Testis (tissue), 3 donors: ENCODE results near the gene DDX4. TPM values are rescaled to one million over a fixed set of nuclear protein-coding genes. Genes with fewer than 3 reads are reported as not detected.

Experiments used
- DNase-seq: peaks from one replicate; pipeline ENCODE4 v3.0.0-alpha.2; 2019
- H3K27ac ChIP-seq, 2 donors: fragments of 200-600 bp; sonication (generic); one replicate each; pipeline ENCODE4 v1.5.1; 2019
- H3K27me3 ChIP-seq: fragments of 200-600 bp; sonication (generic); one replicate; pipeline ENCODE4 v1.5.1; 2019
- H3K36me3 ChIP-seq: fragments of 200-600 bp; sonication (generic); one replicate; pipeline ENCODE4 v1.5.1; 2017; ENCODE audit warnings: low read depth; ENCODE audit errors: missing control alignments
- H3K4me1 ChIP-seq: fragments of 200-600 bp; sonication (generic); one replicate; pipeline ENCODE4 v1.5.1; 2019
- H3K4me3 ChIP-seq, 2 donors: fragments of 200-600 bp; sonication (generic); one replicate each; pipeline ENCODE4 v1.5.1; 2017 to 2019
- H3K9me3 ChIP-seq: fragments of 200-600 bp; sonication (generic); one replicate; pipeline ENCODE4 v1.5.1; 2017
- POLR2A ChIP-seq: fragments of 450-650 bp; IDR thresholded peaks from one replicate; pipeline ENCODE4 v1.6.1; 2017; ENCODE audit warnings: antibody characterized with exemption, mild to moderate bottlenecking, moderate library complexity
- WGBS, 2 donors: methylation state at CpG; one replicate each; pipeline ENCODE4 v1.1.5; 2018; 5-methylcytosine and 5-hydroxymethylcytosine counted together
- intact Hi-C: fragments of 100-400 bp; cut with DNase I; formaldehyde crosslinking; loops from one replicate; pipeline ENCODE4 v1.15.1; 2023; ENCODE audit warnings: low total_unique reads
- polyA plus RNA-seq: library from polyadenylated mRNA; stranded (reverse); fragments of 350-450 nt; fragmentation: Illumina TruSeq; extraction: RNeasy Lipid Tissue Mini Kit (QIAGEN cat#74804); gene quantifications from one replicate; pipeline ENCODE4 v1.2.3, GENCODE V29; 2014; ENCODE audit warnings: low read depth, low replicate concordance; ENCODE audit not compliant: insufficient read depth
- total RNA-seq, 2 donors: library from RNA; depleted of rRNA; stranded (reverse); fragments of >200 nt; gene quantifications; one replicate each; pipeline ENCODE4 v1.2.3, GENCODE V29; 2016
- TF ChIP-seq, protein P1 (sequence below), 3 experiments: fragments of 450-650 bp in 2 of 3; fragments of 200-600 bp in 1 of 3; sonication (generic) in 1 of 3; IDR thresholded peaks; one replicate each; pipeline ENCODE4 v1.5.1; 2016 to 2019; ENCODE audit warnings: antibody characterized with exemption in 3 of 3, mild to moderate bottlenecking in 2 of 3, moderate library complexity in 1 of 3

The DDX4 gene
- total and polyA plus RNA-seq, 3 donors from 2014 or later: 85.8 to 165 (median 116) TPM

DNA sequence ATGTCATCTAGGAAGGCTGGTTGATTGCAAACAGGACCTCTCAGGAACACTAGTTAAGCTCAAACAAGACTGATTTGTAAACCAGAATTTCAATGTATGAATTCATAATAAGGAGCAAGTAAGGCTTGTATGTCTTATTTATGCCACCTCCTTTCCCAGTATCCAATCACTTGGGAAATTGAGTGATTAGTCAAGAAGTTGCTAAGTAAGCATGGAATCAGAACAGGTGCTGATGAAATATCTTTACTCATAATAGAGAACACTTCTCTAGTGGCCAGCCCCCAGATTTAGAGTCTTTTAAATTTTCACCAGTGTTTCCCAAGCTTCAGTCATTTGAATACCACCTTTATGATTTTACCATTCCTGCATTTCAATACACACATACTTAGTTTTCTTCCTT, 5.3 kb upstream of the DDX4 start:
- Histone ChIP-seq H3K4me1 (no peaks in the 10 kb centered on the region), H3K27ac (no peak overlapping the region), H3K9me3 (no peaks in the 10 kb centered on the region), H3K4me3 (no peak overlapping the region), H3K27me3 (no peaks in the 10 kb centered on the region), H3K36me3 (no peaks in the 10 kb centered on the region)
- intact Hi-C loops: no loop called here
- no peak for TF ChIP-seq POLR2A
- TF ChIP-seq, protein P1, sequence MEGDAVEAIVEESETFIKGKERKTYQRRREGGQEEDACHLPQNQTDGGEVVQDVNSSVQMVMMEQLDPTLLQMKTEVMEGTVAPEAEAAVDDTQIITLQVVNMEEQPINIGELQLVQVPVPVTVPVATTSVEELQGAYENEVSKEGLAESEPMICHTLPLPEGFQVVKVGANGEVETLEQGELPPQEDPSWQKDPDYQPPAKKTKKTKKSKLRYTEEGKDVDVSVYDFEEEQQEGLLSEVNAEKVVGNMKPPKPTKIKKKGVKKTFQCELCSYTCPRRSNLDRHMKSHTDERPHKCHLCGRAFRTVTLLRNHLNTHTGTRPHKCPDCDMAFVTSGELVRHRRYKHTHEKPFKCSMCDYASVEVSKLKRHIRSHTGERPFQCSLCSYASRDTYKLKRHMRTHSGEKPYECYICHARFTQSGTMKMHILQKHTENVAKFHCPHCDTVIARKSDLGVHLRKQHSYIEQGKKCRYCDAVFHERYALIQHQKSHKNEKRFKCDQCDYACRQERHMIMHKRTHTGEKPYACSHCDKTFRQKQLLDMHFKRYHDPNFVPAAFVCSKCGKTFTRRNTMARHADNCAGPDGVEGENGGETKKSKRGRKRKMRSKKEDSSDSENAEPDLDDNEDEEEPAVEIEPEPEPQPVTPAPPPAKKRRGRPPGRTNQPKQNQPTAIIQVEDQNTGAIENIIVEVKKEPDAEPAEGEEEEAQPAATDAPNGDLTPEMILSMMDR (IDR thresholded peaks at IDR 0.05): no peak
- DNase-seq: no peak

DNA sequence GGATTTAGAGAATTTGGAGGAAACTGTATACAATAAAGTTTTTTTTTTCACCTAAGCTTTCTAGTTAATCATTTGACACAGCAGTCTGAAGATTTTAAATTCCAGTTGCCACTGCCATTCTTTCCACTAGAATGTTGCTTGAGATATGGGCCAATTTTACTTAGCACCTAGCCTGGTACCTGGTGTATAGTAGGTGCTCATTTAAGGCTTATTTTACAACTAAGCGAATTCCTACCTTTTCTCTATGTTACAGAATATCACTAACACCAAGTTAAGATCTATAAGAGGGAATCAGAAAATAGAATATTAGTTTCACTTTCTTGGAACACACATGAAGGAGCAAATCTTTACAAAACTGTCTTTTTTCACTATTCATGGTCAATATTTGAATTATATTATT, 3.2 kb upstream of the DDX4 start:
- Histone ChIP-seq H3K4me1 (no peaks in the 10 kb centered on the region), H3K4me3 (no peak overlapping the region), H3K36me3 (no peaks in the 10 kb centered on the region), H3K9me3 (no peaks in the 10 kb centered on the region), H3K27ac (no peak overlapping the region), H3K27me3 (no peaks in the 10 kb centered on the region)
- DNase-seq: no peak
- no peak for TF ChIP-seq POLR2A
- TF ChIP-seq, protein P1 (IDR thresholded peaks at IDR 0.05): no peak
- WGBS, 2 donors: 93 to 97% methylated on average over 1 of the region's 1 CpG
- intact Hi-C loops: no loop called here

DNA sequence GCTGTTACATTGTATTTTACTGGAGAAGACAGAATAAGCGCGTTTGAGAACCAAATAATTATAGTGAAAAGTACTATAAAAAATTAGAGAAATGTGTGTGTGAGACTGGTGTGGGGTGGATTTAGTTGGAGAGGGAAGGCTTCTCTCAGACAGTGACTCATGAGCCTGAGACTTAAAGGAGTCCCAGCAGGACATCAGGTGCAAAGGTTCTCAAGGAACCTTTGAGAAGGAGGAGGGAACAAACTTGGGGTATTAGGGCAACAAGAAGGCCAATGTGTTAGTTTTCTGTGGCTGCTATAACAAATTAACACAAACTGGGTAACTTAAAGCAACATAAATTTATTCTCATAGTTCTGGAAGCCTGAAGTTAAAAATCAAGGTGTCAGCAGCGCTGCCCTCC, 4.9 kb downstream of the DDX4 start:
- TF ChIP-seq, protein P1 (IDR thresholded peaks at IDR 0.05): no peak
- no peak for TF ChIP-seq POLR2A
- Histone ChIP-seq H3K4me3 (no peak overlapping the region), H3K27me3 (no peaks in the 10 kb centered on the region), H3K9me3 (no peaks in the 10 kb centered on the region), H3K4me1 (no peaks in the 10 kb centered on the region), H3K27ac (no peak overlapping the region), H3K36me3 (no peaks in the 10 kb centered on the region)
- DNase-seq: no peak
- 89 to 90% methylated on average over 3 of the region's 3 CpGs for WGBS, 2 donors
- intact Hi-C loops: no loop called here

DNA sequence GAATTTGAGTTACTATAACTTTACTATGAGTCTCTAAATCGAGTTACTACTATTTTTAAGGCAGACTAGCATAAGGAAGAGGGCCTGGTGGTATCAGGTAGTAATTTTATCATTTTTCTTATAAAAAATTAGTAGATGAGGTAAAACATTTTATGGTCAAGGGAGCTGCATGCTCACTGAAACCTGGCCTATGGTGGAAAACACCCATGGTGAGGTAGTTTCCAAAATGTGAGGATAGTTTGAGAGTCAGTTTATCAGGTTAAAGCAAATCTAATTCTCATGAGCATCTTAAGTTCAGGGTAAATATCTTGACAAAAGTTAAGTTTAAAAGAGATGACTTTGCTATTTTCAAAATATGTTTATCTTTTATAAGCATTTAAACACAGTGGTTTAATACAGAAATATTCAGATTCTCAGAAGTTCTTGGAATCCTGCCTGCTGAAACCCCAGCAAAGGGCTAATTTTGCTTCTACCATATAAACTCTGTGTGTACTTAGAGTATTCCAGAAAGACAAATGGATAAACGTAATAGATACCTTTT, 10.0 kb downstream of the DDX4 start:
- Histone ChIP-seq H3K9me3 (no peaks in the 10 kb centered on the region), H3K27me3 (no peaks in the 10 kb centered on the region), H3K36me3 (no peaks in the 10 kb centered on the region), H3K4me3 (no peak overlapping the region), H3K4me1 (no peaks in the 10 kb centered on the region), H3K27ac (no peak overlapping the region)
- intact Hi-C loops: no loop called here
- 84 to 90% methylated on average over 2 of the region's 2 CpGs for WGBS, 2 donors
- no peak for DNase-seq
- TF ChIP-seq POLR2A: no peak
- TF ChIP-seq, protein P1 (IDR thresholded peaks at IDR 0.05): no peak

DNA sequence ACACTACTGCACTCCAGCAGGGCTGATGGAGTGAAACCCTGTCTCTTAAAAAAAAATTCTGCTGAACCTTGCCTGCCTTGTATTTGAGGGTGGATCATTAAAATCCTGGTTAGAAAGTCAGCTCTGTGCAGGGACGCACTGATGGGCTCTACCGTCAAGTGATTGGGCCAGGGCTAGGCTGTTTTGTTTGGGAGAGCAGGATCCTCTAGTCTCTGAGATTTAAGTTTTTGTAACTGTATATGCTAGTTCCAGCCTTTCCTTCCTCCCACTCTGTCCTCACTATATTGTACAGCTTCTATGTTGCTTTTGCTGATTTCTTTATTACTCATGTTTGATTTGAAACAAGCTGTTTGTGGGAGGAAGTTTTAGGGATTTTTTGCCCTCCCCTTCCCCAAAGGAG, 11.5 kb downstream of the DDX4 start:
- Histone ChIP-seq H3K27me3 (no peaks in the 10 kb centered on the region), H3K27ac (no peak overlapping the region), H3K4me3 (no peak overlapping the region), H3K36me3 (no peaks in the 10 kb centered on the region), H3K4me1 (no peaks in the 10 kb centered on the region), H3K9me3 (no peaks in the 10 kb centered on the region)
- no peak for DNase-seq
- intact Hi-C loops: no loop called here
- TF ChIP-seq POLR2A: no peak
- TF ChIP-seq, protein P1 (IDR thresholded peaks at IDR 0.05): no peak
- 81 to 84% methylated on average over 2 of the region's 2 CpGs for WGBS, 2 donors
